Stomach (tissue), 4 donors: ENCODE data around the gene ADARB2.

Source experiments
- CTCF ChIP-seq, 7 experiments: fragments of 450-650 bp in 4 of 7; fragments of 200-600 bp in 3 of 7; sonication (generic) in 3 of 7; IDR thresholded peaks; one replicate each; pipeline ENCODE4 v1.5.1; 2016 to 2019; ENCODE audit warnings: antibody characterized with exemption in 7 of 7, control low read depth in 2 of 7, mild to moderate bottlenecking in 1 of 7
- EP300 ChIP-seq: sonication (generic); formaldehyde crosslinking; IDR thresholded peaks from one replicate; pipeline ENCODE4 v1.6.1; 2017; ENCODE audit warnings: antibody characterized with exemption
- POLR2A ChIP-seq, 4 donors: fragments of 450-650 bp; IDR thresholded peaks; one replicate each; pipeline ENCODE4 v1.6.1; 2016; ENCODE audit warnings: antibody characterized with exemption in 4 of 4, control low read depth in 2 of 4, mild to moderate bottlenecking in 1 of 4, moderate library complexity in 1 of 4
- POLR2AphosphoS5 ChIP-seq, 3 donors: sonication (generic); formaldehyde crosslinking; IDR thresholded peaks; one replicate each; pipeline ENCODE4 v1.6.1; 2016; ENCODE audit warnings: antibody characterized with exemption in 3 of 3

GRCh38 chr10:1708746-1709145 lies 28.6 kb downstream of the ADARB2 start:
- TF ChIP-seq POLR2A (IDR thresholded peaks at IDR 0.05) = no peak
- no peak for TF ChIP-seq CTCF (IDR thresholded peaks at IDR 0.05)
- no peak for TF ChIP-seq POLR2AphosphoS5 (IDR thresholded peaks at IDR 0.05)
- no peak for TF ChIP-seq EP300
